Skeletal muscle tissue (tissue), 2 donors: ENCODE measurements around the gene TRAF7. TPM values are rescaled to one million over a fixed set of nuclear protein-coding genes. Genes with fewer than 3 reads are reported as not detected.

Experiments
- small RNA-seq: library from RNA; depleted of rRNA; stranded (forward); fragments of <200 nt; gene quantifications from one replicate; pipeline ENCODE3, GENCODE V24; 2014
- total RNA-seq: library from RNA; depleted of rRNA; stranded (reverse); fragments of >200 nt; gene quantifications from one replicate; pipeline ENCODE4 v1.2.3, GENCODE V29; 2014

TRAF7 gene
- total RNA-seq, 1 donor from 2014 or later, result 24.0 TPM

Small RNA genes lying within 50 kb of the gene (small RNA-seq; reads per million reads assigned to genes)
- not detected for gene MIR3180-5
- gene MIR4516, result not detected
- gene RF00019, result not detected
- not detected for gene SNORD60

Other genes with a start within 250 kb of the TRAF7 start
- not detected for gene HS3ST6, start 237.4 kb upstream of the TRAF7 start, total RNA-seq
- gene MSRB1, start 212.6 kb upstream of the TRAF7 start, total RNA-seq, result 13.6 TPM
- gene RPL3L, start 201.1 kb upstream of the TRAF7 start, total RNA-seq, result 84.5 TPM
- gene NDUFB10, start 196.2 kb upstream of the TRAF7 start, total RNA-seq, result 130 TPM
- 3,178 TPM for gene RPS2, start 191.0 kb upstream of the TRAF7 start, total RNA-seq
- not detected for gene RNF151, start 188.9 kb upstream of the TRAF7 start, total RNA-seq
- gene TBL3, start 183.7 kb upstream of the TRAF7 start, total RNA-seq, result 18.8 TPM
- 1.6 TPM for gene NOXO1, start 174.3 kb upstream of the TRAF7 start, total RNA-seq
- gene GFER, start 171.6 kb upstream of the TRAF7 start, total RNA-seq, result 4.7 TPM
- 0.52 TPM for gene SYNGR3, start 165.8 kb upstream of the TRAF7 start, total RNA-seq
- gene ZNF598, start 146.0 kb upstream of the TRAF7 start, total RNA-seq, result 4.7 TPM
- gene NPW, start 136.0 kb upstream of the TRAF7 start, total RNA-seq, result not detected
- gene NHERF2, start 128.9 kb upstream of the TRAF7 start, total RNA-seq, result 15.1 TPM
- gene NTHL1, start 107.9 kb upstream of the TRAF7 start, total RNA-seq, result 13.6 TPM
- gene TSC2, start 107.8 kb upstream of the TRAF7 start, total RNA-seq, result 49.6 TPM
- gene PKD1, start 19.9 kb upstream of the TRAF7 start, total RNA-seq, result 88.7 TPM
- not detected for gene RAB26, start 7.2 kb upstream of the TRAF7 start, total RNA-seq
- 0.52 TPM for gene CASKIN1, start 40.8 kb downstream of the TRAF7 start, total RNA-seq
- gene MLST8, start 49.7 kb downstream of the TRAF7 start, total RNA-seq, result 7.8 TPM
- 2.1 TPM for gene BRICD5, start 55.1 kb downstream of the TRAF7 start, total RNA-seq
- gene PGP, start 59.1 kb downstream of the TRAF7 start, total RNA-seq, result 9.9 TPM
- gene E4F1, start 67.8 kb downstream of the TRAF7 start, total RNA-seq, result 12.5 TPM
- gene DNASE1L2, start 80.7 kb downstream of the TRAF7 start, total RNA-seq, result 0.52 TPM
- 42.3 TPM for gene ECI1, start 95.8 kb downstream of the TRAF7 start, total RNA-seq
- gene RNPS1, start 112.3 kb downstream of the TRAF7 start, total RNA-seq, result 42.3 TPM
- gene ABCA3, start 184.9 kb downstream of the TRAF7 start, total RNA-seq, result 8.4 TPM